ENCODE measurements around the gene XPNPEP2. TPM values are rescaled to one million over a fixed set of nuclear protein-coding genes. Genes with fewer than 3 reads are reported as not detected.

XPNPEP2 gene
- total and polyA plus RNA-seq, 9 of the 15 experiments (the other 6 are each of a cell fraction or from before 2014, with no cell fraction given): 0.03 to 0.19 (median 0.09) TPM; not detected in 5

- CTCF ChIA-PET (ENCODE audit: low intra/inter-chr PET ratio): no interaction called here
- no peaks in the 10 kb centered on the region for H4K20me1 ChIP-seq (replicated peaks; ENCODE audit: control insufficient read depth, insufficient read depth, low read length)
- H3K9ac ChIP-seq (ENCODE audit: insufficient read depth in 1 of 2, low read depth in 2 of 2, low read length in 2 of 2): no peak overlapping the region
- H3K4me2 ChIP-seq (ENCODE audit: insufficient read depth, low read length): no peak overlapping the region
- H3K9me3 ChIP-seq (replicated peaks; ENCODE audit: control insufficient read depth, insufficient read depth, low read depth, low read length): no peaks in the 10 kb centered on the region
- no peak overlapping the region for H3K27ac ChIP-seq (ENCODE audit: extremely low read depth, low read depth, low read length)
- 6% methylated on average over 2 of the region's 2 CpGs for WGBS (ENCODE audit: insufficient coverage, low coverage, missing lambda C conversion rate)
- H3K36me3 ChIP-seq (ENCODE audit: control insufficient read depth, insufficient read depth, low read length): no peaks in the 10 kb centered on the region
- H3K4me1 ChIP-seq (replicated peaks in 1 of 2; ENCODE audit: control insufficient read depth in 2 of 2, insufficient read depth in 2 of 2, low read length in 2 of 2): no peaks in the 10 kb centered on the region
- intact Hi-C loops (cut with micrococcal nuclease): no loop called here
- DNase-seq (ENCODE audit: extremely low read depth in 1 of 4, low spot score in 3 of 4) (no peak), FAIRE-seq (no peak), ATAC-seq (no peak)
- POLR2A ChIA-PET: no interaction called here
- no peaks in the 10 kb centered on the region for H3K9me1 ChIP-seq (ENCODE audit: control insufficient read depth, insufficient read depth, low read length)
- in situ Hi-C loops (cut with MboI): no loop called here
- no peak overlapping the region for H2AFZ ChIP-seq (ENCODE audit: low read depth, low read length)
- BruUV-seq (replicated peaks): no TSS peak
- H3K4me3 ChIP-seq: no peak overlapping the region
- peaks cover 7 to 27% of the 10 kb centered on the region in 2 experiments for H3K27me3 ChIP-seq (ENCODE audit: control insufficient read depth in 2 of 2, insufficient read depth in 2 of 2, low read length in 2 of 2)
- no peaks in the 10 kb centered on the region for H3K79me2 ChIP-seq (ENCODE audit: control insufficient read depth, insufficient read depth, low read length)
- TF ChIP-seq ZNF766 (CRISPR knock-in tag; conservative IDR thresholded peaks at IDR 0.05): no peak
- TF ChIP-seq ZFP30 (CRISPR knock-in tag; IDR thresholded peaks at IDR 0.05; ENCODE audit: borderline replicate concordance): no peak
- TF ChIP-seq ZC3H11A (IDR thresholded peaks at IDR 0.05; ENCODE audit: low read depth, low read length): no peak
- TF ChIP-seq MAFG (tag; conservative IDR thresholded peaks at IDR 0.05): no peak
- no peak for TF ChIP-seq ZNF75A (CRISPR knock-in tag; IDR thresholded peaks at IDR 0.05)
- no peak for TF ChIP-seq E2F5 (CRISPR knock-in tag; IDR thresholded peaks at IDR 0.05)
- TF ChIP-seq FUS (optimal IDR thresholded peaks at IDR 0.05; ENCODE audit: low read depth, low read length): no peak
- no peak for TF ChIP-seq CBFB (CRISPR knock-in tag; IDR thresholded peaks at IDR 0.05)
- TF ChIP-seq PTTG1 (tag; IDR thresholded peaks at IDR 0.05; ENCODE audit: low read depth): no peak
- no peak for TF ChIP-seq TRIM28 (IDR thresholded peaks at IDR 0.05)
- TF ChIP-seq XRCC5 (IDR thresholded peaks at IDR 0.05; ENCODE audit: low read depth, low read length): no peak
- no peak for TF ChIP-seq ZNF324 (CRISPR knock-in tag; IDR thresholded peaks at IDR 0.05)
- TF ChIP-seq ZNF830 (CRISPR knock-in tag; IDR thresholded peaks at IDR 0.05): no peak
- no peak for TF ChIP-seq E4F1 (CRISPR knock-in tag; IDR thresholded peaks at IDR 0.05; ENCODE audit: borderline replicate concordance)
- no peak for TF ChIP-seq HES1 (IDR thresholded peaks at IDR 0.05; ENCODE audit: low read depth)
These were observed 19.5 kb upstream of the XPNPEP2 start for GRCh38 chrX:129719268-129719667.

Measured in K562 (cell line).